ENCODE results near the gene CMIP.

DNA sequence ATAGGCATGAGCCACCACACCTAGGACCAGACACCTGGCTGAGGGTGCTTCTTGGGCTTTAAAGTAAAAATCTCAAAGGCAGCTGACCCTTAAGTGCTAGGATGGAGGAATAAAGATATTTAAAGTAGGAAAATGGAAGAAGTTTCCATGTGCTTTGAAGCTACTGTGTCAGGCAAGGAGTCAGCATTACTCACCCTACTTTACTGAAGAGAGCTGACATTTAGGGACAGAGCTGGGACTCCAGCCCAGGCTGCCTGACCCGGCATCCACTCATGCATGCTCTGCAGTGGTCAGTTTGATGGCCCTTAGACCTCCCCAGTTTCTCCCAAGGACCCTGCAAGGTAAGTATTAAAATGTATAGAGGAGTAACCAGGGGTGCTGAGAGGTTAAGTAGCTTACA is 209.7 kb downstream of the CMIP start:
- TF ChIP-seq CTCF (IDR thresholded peaks at IDR 0.05) (no peak), POLR2A (IDR thresholded peaks at IDR 0.05) (no peak)

All from Peyer's patch (tissue), 4 donors.